Astrocyte of the cerebellum (primary cell): ENCODE results near the gene ATP13A5.

Experiments used
- DNase-seq: peaks from one replicate; pipeline ENCODE4 v3.0.0-alpha.2; 2011; ENCODE audit warnings: low read depth
- H3K4me3 ChIP-seq: 2 replicates; pipeline ENCODE4 v1.5.1; 2011; ENCODE audit warnings: mild to moderate bottlenecking, low read depth, low read length, moderate library complexity
- CTCF ChIP-seq: IDR thresholded peaks from 2 replicates; pipeline ENCODE4 v1.5.1; 2012; ENCODE audit warnings: low read length, low read depth, moderate library complexity, mild to moderate bottlenecking; ENCODE audit errors: missing control alignments
- in situ Hi-C: cut with HindIII; loops from 2 replicates; pipeline ENCODE4 v1.10.0; 2017; ENCODE audit warnings: low sequenced_read_pairs

Gene ATP13A5

GRCh38 chr3:193400304-193400703 lies 21.8 kb upstream of the ATP13A5 start:
- no peak overlapping the region for H3K4me3 ChIP-seq
- in situ Hi-C loops, result no loop called here
- DNase-seq, result no peak
- TF ChIP-seq CTCF, result no peak

DNA sequence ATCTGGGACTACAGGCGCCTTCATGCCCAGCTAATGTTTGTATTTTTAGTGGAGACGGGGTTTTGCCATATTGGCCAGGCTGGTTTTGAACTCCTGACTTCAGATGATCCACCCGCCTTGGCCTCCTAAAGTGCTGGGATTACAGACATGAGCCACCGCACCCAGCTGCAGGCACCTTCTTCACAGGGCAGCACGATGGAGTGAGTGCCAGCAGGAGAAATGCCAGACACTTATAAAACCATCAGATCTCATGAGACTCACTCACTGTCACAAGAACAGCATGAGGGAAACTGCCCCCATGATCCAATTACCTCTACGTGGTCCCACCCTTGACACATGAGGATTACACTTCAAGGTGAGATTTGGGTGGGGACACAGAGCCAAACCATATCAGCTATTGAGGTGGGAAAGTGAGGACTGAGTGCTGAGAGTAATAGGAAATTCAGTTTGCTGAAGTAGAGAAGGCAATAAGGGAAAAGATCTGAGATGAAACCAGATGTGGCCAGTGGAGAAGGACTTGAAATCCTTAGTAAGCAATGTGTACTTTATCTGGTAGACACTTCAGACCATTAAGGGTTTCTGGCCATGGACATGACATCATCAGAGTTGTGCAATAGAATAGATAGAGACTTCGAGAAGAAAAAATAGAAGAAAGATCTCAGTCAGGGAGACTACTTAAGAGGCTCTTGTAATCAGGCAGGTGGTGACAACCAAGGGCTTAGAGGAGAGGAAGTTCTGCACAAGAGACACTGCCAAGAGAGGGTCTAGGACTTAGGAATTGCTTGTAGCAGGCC lies 18.1 kb upstream of the ATP13A5 start:
- in situ Hi-C loops, result no loop called here
- no peak for DNase-seq
- TF ChIP-seq CTCF, result no peak
- no peak overlapping the region for H3K4me3 ChIP-seq

GRCh38 chr3:193391902-193392301 lies 13.3 kb upstream of the ATP13A5 start:
- H3K4me3 ChIP-seq, result no peak overlapping the region
- in situ Hi-C loops, result no loop called here
- peak; percentile 90 for DNase-seq
- TF ChIP-seq CTCF, result no peak

- TF ChIP-seq CTCF, result no peak
- H3K4me3 ChIP-seq, result no peak overlapping the region
- no peak for DNase-seq
- in situ Hi-C loops, result no loop called here
Observed at GRCh38 chr3:193389335-193389734, 10.8 kb upstream of the ATP13A5 start.

DNA sequence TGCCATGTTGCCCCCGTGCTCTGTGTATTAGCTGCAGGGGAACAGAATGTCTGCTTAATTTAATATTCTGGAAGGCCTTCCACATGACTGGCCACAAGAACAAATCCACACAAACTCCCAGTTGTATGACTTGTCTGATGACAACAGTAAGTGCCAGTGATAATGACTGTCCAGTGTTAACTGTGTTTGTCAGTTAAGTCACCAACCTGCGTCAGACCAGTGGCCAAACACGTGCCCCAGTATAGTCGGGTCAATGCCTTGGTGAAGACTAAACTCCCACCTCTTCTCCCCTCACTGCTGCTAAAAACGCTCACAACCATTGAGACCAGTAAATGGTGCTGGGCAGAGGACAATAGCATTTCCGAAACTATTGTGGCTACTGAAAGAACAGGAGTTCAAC lies 9.8 kb upstream of the ATP13A5 start:
- in situ Hi-C loops, result no loop called here
- DNase-seq, result no peak
- H3K4me3 ChIP-seq, result no peak overlapping the region
- no peak for TF ChIP-seq CTCF

GRCh38 chr3:193387596-193387995 lies 9.0 kb upstream of the ATP13A5 start:
- TF ChIP-seq CTCF, result no peak
- DNase-seq, result no peak
- H3K4me3 ChIP-seq, result no peak overlapping the region
- in situ Hi-C loops, result no loop called here
